ENCODE results near the gene KAZN.

KAZN gene

GRCh38 chr1:14590411-14591180 lies 7.9 kb upstream of the KAZN start:
- DNase-seq: peak in 1 of 2 donors; percentile 40

DNA sequence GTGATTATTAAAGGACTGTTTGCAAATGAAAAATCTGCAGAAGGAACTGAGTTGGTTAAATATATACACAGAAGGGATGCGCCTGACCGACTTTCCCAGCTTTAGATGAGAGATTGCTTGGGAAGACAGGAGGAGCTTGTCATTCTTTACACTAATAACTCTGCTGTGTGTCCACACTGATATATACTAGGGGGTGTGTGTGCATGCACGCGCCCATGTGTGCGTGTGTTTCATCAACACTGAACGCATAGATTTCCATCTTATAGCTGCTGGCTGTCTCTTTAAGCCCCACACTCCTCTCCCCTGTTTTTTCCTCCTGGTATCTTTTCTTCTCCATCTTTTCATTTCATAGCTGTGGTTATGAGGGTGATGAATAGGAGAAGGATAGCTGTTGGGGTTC lies 6.9 kb upstream of the KAZN start:
- no peak for DNase-seq

- DNase-seq: no peak
These were observed 6.4 kb upstream of the KAZN start for GRCh38 chr1:14592004-14592631.

- DNase-seq: no peak
These were observed 5.2 kb upstream of the KAZN start for GRCh38 chr1:14593302-14593701.

DNA sequence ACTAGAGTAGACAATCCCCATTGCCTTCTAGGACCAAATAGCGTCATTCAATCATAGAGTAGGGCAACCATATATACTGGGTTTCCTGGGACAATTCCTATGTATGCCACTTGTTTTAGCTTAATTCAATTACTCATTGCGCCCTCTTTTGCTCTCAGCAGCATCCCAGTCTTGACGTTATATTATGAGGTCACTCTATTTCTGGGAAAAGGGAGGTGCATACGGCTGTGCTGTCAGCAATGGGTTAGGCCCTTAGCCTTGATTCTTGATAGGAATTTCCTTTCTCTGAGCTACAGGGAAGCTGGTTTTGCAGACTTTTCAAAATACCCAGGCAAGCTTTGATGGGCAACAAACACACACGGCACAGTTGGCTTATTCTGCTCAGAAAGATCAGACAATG lies 4.4 kb upstream of the KAZN start:
- DNase-seq: no peak

- DNase-seq: no peak
These were observed 1.9 kb upstream of the KAZN start for GRCh38 chr1:14596591-14596990.

DNA sequence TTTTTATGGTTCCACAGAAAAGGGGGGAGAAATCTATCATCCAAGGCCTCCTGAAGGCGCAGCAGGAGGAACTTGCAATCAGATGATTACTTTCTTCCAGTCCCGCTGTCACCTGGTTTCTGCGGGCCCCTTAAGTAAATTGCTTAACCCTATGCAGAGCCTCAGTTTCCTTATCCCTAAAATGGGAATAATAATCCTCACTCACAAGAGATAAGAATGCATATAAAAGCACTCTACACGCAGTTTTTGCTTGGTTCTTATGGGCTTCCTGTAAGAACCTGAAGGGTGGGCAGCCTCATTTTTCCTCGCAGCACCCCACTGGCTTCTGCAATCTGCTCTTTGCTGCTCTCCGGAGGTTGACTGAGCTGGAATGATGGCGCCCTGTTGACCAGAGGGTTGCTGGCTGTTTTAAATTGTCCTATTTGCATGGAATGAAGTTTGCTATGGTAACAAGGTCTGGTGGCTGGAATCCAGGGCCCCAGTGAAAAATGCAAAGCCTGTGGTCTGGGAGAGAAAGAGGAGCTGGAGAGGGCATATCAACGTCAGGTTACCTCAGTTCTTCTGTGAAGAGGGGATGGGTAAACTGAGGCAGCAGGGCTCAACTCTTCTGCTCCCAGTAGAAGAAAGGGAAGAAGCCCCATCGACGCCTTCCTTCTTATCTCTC lies 1.0 kb upstream of the KAZN start:
- no peak for DNase-seq

DNA sequence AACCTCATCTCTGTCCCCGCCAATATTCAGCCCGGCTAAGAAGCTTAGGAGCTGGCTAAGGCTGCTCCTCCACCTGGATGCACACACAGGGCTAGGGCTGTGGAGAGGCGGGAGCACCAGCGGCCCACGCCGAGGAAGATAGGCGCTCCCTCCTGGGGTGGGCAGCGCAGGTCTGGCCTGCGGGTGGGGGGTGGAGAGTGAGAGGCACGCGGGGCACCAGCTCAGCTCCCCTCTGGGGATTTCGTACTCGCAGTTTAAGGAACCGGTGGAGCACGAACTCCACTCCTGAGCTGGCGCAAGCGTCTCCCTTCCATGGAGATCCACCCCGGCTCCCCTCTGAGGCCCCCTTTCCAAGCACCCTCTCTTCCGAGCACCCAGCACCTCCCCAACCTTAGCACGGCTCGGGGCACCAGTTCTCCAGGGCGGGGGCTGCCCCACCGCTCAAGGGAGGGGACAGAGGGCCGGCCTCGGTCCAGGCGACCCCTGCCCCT lies 433 bp upstream of the KAZN start:
- no peak for DNase-seq

GRCh38 chr1:14599183-14599791 lies 802 bp downstream of the KAZN start:
- DNase-seq: no peak

DNA sequence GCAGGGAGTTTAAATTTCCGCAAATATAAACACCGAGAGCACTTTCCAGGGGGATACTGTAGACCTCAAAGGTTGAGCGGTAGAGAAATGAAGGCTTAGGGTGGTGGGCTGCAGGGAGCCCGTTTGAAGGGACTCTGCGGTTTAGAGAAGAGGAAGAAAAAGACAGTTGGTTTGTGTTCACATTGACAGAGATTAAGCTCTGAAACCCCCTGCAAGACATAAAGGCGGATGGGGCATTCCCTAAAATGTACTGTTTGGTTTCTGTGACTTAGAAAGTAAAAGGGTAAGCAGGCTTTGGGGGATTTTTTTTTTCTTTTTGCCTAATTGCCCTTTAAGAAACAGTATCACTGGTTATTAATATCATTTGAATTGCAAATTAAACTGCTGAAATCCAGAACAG lies 1.3 kb downstream of the KAZN start:
- peak; percentile 23 to 36 for DNase-seq

- DNase-seq: no peak
These were observed 2.1 kb downstream of the KAZN start for GRCh38 chr1:14600405-14601112.

DNA sequence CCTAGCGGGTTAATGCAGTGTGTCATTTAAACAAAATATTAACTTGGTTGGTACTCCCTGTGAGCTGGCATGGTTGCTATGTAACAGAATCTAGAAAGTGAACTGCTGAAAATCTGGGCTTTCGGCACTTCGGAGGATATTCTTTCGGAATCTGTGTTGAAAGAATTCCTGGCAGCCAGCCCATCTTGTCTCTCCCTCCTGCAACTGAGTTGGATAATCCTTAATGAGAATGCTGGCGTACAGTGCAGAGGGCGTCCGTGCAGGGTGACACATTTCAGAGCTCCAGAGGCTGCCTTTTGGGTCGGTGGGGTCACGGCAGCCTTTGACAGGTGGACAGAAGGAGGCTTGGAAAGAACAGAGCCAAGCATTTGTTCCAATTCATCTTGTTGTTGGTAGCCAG lies 3.7 kb downstream of the KAZN start:
- no peak for DNase-seq

GRCh38 chr1:14603645-14604044 lies 5.2 kb downstream of the KAZN start:
- no peak for DNase-seq

DNA sequence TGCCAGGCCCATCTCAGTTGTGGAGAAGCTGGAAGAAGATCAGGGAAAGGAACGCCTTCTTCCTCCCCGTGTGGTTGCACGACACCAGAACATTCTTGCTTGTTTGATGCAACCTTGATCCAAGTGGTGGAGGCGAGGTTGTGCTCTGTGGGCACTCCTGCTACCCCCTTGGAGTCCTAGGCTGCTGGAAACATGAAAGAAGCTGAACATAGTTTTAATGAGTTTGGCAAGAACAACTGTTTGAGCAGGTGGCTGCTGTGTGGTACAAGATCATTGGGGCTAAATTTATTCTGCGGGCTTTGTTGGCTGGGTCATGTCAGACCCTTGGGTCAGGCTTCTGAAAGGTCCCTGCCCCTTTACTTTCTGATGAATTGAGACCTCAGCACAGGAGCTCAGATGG lies 5.9 kb downstream of the KAZN start:
- no peak for DNase-seq

DNA sequence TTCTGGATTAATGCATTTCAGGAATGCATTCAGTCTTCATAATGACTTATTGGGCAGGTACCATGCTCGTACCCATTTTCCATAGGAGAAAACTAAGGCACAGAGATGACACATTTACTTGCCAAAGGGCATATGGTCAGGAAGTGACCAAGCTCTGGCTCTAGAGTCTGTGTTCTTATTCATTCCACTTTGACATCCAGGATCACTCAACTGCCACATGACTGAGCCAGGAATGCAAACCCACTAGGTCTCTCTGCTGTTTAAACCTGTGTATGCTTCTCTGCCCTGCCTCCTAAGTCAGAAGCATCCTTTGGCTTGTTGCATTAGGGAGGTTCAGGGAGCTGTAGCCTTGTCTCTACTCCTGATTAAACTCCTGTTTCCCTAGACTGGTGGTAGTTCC lies 7.5 kb downstream of the KAZN start:
- no peak for DNase-seq

DNA sequence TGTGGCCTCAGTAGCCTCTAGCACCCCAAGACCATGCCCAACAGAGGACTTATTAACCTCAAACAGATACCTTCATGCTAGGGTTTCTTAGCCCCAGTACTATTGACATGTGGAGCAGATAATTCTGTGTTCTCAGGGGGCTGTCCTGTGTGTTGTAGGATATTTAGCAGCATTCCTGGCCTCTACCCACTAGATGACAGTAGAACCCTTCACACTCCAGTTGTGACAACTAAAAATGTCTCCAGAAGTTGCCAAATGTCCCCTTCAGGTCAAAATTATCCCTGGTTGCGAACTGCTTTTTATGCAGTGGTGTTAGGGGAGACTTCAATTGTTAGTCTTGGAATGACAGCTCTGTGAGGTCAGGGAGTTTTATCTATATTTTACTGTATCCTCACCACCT lies 8.1 kb downstream of the KAZN start:
- DNase-seq: no peak

- no peak for DNase-seq
These were observed 8.8 kb downstream of the KAZN start for GRCh38 chr1:14607295-14607694.

- DNase-seq: no peak
These were observed 9.8 kb downstream of the KAZN start for GRCh38 chr1:14608308-14608707.

DNA sequence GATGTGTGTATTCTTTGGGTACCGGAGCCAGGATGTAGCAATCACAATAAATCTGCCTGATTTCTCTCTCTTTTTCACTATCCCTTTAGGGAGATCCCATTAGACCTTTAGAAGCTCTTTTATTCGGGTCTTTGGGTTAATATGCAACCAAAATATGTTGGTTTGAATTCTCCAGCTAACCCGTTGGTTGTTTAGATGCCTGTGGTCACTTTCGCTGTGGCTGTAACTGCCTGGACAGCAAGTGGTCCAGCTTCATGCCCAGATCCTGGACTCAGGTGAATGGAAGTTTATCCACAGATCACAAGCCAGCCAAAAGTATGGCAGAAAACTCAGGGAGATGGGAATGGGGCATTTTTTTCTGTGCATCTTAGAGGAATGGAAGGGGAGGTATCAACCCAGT lies 12.3 kb downstream of the KAZN start:
- no peak for DNase-seq

DNA sequence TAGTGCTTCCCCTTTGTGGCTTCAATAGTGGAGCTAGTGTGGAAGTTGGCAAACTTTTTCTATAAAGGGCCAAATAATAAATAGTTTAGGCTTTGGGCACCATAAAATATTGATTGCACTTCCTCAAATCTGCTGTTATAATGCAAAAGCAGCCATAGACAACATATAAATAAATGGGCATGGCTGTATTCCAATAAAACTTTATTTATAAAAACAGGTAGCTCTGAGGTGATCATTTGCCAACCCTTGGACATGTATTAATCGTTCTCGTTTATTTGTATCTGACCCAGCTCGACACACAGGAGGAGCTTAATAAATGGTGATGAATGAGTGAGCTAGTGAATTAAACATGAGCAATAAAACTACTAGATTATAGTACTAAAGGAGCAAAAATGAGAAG lies 13.3 kb downstream of the KAZN start:
- DNase-seq: no peak

DNA sequence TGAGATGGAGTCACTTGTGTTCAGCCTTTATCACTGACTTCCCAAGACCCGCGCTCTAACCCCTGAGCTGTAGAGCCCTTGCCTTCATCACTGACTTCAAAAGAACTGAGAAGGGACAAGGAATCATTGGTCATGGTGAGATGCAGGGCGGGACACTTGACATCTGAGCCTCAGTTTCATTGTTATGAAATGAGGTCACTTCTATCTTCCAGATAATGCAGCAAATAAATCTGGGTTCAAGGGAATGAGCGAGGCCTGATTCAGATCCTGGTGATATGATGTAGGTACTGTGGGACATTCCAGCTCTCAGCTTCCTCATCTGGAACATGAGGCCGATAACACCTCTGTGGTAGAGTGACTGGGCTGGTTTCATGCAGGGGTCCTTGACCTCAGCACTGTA lies 13.8 kb downstream of the KAZN start:
- no peak for DNase-seq

- DNase-seq: no peak
These were observed 15.4 kb downstream of the KAZN start for GRCh38 chr1:14613926-14614325.

DNA sequence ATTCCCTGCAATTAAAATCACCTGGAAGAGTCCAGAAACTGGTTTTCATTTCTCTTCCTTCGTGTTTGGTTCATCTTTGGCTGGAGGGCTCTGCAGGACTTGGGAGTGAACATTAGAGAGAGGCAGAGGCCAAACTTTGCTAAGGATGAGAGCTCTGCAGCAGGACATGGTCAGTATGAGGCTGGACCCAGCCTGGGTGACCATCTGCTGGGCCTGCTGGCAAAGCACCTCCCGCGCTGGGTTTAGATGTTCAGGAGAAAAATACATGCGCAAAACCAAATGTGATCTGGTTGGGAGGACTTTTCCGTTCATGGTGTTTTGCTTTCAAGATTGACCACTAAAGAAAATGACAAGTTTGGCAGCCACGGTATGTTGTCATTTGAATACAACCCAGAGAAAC lies 15.9 kb downstream of the KAZN start:
- DNase-seq: no peak

All from inflammatory macrophage treated with lipopolysaccharide for 1 hour (primary cell).